ENCODE measurements around the gene RSU1.

Gene RSU1

DNA sequence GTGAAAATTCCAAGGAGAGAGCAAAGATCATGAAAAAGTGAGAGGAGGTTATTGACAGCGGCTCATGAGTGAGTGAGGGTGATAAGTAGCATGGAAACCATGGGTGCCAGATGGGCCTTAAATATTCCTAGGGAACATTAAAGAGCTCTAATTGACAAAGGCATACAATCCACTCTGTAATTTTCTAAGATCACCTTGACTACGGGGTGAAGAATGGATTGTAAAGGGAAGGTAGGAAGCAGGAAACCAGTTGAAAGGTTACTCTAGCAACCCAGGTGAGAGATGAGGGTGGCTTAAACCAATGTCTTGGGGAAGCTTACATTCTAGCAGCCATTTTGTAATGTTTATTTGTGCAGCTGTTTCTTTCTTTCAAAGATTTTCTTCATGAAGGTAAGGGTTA is 75.7 kb downstream of the RSU1 start:
- DNase-seq (ENCODE audit: low read depth): no peak

- no peak for DNase-seq (ENCODE audit: low read depth)
These were observed 79.8 kb downstream of the RSU1 start for GRCh38 chr10:16737420-16737819.

DNA sequence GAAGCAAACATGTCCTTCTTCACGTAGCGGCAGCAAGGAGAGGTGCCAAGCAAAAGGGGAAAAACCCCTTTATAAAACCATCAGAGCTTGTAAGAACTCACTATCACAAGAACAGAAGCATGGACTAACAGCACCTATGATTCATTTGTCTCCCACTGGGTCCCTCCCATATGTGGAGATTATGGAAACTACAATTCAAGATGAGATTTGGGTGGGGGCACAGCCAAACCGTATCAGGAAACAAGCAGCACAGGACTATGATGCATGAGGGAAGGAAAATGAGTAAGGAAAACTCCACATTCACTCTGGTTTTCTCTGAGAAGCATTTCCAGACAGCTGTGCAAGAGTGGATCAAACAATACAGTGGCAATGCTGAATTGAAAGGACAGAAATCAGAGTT is 81.6 kb downstream of the RSU1 start:
- no peak for DNase-seq (ENCODE audit: low read depth)

DNA sequence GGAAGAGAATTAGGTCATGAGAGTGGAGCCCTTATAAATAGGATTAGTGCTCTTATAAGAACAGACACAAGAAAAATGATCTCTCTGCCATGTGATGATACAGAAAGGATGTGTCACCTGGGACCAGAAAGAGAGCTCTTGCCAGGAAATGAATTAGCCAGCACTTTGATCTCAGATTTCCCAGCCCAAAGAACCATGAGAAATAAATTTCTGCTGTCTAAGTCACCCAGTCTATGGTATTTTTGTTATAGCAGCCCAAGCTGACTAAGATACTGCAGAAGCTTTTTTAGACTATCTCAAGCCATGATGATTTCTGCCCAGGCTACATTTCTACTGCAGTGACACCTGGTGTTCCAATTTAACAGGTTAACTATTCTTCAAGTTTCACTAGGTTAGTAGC is 84.8 kb downstream of the RSU1 start:
- no peak for DNase-seq (ENCODE audit: low read depth)

DNA sequence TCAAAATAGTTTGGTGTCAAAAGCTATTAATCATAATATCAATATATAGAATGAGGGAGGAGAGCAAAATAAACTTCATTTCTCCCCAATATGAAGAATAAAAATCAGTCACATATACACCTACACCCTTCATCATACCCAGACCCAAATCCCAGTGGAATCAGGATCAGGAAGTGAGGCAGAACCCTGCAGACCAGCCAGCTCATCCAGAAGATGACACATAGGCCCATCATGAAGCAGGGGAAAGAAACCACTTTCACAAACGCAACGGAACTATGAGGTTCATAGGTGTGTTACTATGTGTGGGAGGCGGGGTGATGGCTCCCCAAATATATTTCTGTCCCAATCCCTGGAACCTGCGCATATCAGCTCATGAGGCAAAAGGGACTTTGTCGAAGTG is 89.0 kb downstream of the RSU1 start:
- no peak for DNase-seq (ENCODE audit: low read depth)

DNA sequence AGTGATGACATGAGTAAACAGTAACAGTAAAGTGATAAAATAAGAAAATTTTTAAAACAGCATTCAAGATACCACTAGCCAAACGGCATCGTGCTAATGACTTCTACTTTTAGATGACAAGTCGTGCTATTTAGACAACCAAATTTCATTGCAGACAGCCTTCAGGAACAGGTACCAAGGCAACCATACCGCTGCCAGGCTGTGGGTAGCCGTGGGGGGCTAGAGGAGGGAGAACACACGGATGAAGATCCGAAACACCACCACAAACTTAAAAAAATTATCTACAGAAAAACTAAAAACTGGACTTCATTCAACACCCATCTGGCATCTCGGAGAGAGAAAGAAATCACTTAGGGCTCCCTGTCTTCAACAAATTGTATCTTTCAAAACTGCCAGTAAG is 89.6 kb downstream of the RSU1 start:
- DNase-seq (ENCODE audit: low read depth): no peak

DNA sequence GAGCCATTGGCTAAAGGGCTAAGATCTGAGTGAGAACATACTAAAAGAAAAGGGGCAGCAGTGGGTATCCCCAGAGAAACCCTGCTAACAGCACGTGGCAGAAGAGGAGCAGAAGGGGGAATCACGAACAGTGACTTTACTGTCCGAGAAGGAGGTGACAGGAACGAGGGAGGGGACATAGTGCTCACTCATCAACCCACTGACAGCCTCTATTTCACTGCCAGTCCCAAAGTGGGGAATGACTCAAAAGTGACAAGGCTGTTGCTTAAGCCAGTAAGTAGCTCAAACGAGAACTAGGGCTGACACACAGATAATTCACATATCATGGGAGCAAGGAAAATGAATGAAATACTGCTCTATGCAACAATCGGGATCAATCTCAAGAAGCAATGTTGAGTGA is 92.7 kb downstream of the RSU1 start:
- no peak for DNase-seq (ENCODE audit: low read depth)

GRCh38 chr10:16720812-16721211 is 96.4 kb downstream of the RSU1 start:
- DNase-seq (ENCODE audit: low read depth): no peak

GRCh38 chr10:16717622-16718395 is 99.4 kb downstream of the RSU1 start:
- no peak for DNase-seq (ENCODE audit: low read depth)

DNA sequence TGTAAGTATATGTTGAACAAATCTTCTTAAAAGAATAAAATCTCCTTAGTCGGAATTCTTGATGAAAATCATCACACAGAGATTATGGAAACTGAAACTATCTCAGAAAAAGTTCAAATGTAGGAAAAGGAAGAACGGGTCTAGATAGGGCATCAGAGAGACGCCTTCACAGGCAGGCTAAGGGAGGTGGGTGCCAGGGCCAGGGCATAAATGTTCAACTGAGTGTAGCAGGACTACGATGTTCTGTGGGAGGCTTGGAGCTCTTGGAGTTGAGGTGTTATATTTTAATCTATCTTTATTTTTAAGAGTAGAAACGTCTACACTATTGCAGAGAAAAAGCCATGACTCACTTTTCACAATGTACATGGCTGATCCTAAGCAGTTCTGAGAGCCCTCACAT is 101.2 kb downstream of the RSU1 start:
- DNase-seq (ENCODE audit: low read depth): no peak

DNA sequence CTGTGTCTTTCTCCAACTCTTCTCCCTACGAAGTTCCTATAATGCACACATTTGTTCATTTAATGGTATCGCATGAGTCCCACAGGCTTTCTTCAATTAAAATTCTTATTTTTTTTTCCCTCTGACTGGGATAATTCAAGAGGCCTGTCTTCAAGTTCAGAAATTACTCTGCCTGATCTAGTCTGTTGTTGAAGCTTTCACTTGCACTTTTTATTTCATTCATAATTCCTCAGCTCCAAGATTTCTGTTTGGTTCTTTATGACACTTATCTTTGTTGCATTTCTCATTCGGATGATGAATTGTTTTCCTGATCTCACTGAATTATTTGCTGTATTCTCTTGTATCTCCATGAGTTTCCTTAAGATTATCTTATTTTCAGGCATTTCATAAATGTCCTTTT is 103.9 kb downstream of the RSU1 start:
- no peak for DNase-seq (ENCODE audit: low read depth)

- DNase-seq (ENCODE audit: low read depth): no peak
These were observed 104.3 kb downstream of the RSU1 start for GRCh38 chr10:16712883-16713282.

- no peak for DNase-seq (ENCODE audit: low read depth)
These were observed 116.9 kb downstream of the RSU1 start for GRCh38 chr10:16700331-16700730.

- no peak for DNase-seq (ENCODE audit: low read depth)
These were observed 117.7 kb downstream of the RSU1 start for GRCh38 chr10:16699435-16700057.

- no peak for DNase-seq (ENCODE audit: low read depth)
These were observed 118.8 kb downstream of the RSU1 start for GRCh38 chr10:16698461-16698860.

DNA sequence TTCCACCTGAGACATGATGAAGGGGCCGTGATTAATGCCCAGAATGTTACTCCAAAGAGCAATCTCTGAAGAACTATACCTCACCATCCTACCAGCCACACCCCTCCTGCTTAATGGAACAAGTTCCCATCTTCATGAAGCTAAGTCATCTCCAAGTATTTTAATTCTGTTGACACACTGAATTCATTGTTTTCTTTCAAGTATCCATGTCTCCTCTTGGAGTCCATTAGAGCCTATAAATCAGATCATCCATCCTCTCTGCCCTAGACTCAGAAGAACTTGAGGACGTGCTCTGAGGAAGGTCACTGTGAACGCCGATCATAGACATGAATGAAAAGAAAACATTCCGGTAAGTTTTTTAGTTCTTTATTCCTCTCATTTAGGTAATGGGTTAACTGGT is 126.8 kb downstream of the RSU1 start:
- DNase-seq (ENCODE audit: low read depth): no peak

DNA sequence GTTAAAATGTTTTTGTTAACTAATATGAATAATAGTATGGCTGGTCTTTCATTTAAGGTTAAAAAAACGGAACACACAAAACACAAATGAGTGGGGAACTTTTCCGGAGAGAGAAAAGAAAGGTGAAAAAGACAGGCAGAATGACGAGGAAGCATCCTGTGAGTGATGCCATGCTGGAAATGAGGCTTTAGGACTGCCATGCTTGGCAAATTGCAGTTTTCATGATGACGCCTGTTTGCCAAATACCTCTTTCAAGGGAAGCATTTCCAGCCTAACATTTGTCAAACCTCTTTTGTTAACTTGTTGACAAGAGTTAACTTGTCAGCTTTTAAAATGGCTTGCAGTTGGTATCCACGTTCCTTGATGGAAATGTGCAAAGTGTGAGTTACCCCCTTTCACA is 127.5 kb downstream of the RSU1 start:
- no peak for DNase-seq (ENCODE audit: low read depth)

DNA sequence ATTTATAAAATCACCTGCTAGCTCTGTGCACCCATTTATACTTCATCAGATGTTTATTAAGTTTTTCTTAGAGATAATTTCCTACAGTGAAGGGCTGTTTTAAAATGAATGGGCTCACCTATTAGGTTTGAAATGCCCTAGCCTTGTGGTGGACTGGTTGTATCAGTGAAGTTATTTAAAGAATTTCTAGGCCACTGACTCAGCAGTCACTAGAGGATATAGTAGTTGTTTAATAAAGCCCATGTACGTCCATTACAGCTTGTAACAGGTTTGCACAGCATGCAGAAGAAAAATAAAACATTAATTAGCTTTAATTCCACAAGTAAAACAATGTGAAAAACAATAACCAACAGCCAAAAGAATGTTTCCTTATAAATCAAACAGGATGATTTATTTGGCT is 128.0 kb downstream of the RSU1 start:
- no peak for DNase-seq (ENCODE audit: low read depth)

- DNase-seq (ENCODE audit: low read depth): no peak
These were observed 130.9 kb downstream of the RSU1 start for GRCh38 chr10:16686054-16686902.

DNA sequence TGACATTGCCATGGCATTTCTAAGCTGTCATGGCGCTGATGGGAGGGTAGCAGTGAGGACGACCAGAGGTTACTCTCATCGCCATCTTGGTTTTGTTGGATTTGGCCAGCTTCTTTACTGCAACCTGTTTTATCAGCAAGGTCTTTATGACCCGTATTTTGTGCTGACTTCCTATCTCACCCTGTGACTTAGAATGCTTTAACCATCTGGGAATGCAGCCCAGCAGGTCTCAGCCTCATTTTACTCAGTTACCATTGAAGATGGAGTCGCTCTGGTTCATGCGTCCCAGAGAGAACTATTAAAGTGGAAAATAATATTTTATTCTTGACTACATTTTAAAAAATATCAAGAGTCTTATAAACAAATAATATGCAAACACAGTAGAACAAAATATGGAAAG is 131.7 kb downstream of the RSU1 start:
- DNase-seq (ENCODE audit: low read depth): no peak

DNA sequence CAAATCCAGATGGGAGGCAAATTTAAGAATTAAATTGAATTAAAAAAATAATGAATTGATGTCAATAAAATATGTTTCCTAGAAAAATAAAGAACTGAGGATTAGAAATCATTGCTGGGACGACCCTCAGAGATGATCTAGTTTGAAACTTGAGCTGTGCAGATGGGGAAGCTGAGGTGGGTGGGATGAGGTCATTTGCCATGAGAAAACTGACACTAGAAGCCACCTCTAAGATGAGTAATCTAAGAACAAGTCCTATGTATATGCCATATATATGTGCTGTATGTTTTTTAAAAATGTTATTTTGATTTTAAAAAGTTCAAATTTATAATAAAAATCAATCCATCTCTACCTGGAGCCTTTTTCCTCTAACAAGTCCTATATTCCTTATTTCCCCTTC is 135.7 kb downstream of the RSU1 start:
- DNase-seq (ENCODE audit: low read depth): no peak

DNA sequence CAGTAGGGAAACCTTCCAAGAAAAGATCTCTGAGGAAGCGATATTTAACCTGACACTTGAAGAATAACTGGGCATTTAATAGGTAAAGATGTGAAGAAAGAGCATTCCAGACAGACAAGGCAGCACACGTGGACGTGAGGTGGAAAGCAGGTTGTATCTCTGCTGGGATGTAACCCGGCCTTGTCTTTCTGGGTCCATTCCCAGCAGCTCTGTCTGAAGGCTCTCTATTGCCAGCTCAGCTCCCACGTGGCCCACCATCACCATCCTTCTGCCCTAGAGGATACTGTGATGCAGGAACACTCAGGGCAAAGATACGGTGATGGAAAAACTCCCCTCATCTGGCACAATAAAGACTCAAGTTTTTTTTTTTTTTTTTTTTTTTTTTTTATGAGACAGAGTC is 137.7 kb downstream of the RSU1 start:
- no peak for DNase-seq (ENCODE audit: low read depth)

- no peak for DNase-seq (ENCODE audit: low read depth)
These were observed 141.9 kb downstream of the RSU1 start for GRCh38 chr10:16675334-16675733.
